ENCODE measurements around the gene TPO. TPM values are rescaled to one million over a fixed set of nuclear protein-coding genes. Genes with fewer than 3 reads are reported as not detected.

Gene TPO
- total RNA-seq, 1 experiment from 2014 or later = not detected

GRCh38 chr2:1455466-1455865 is 42.2 kb downstream of the TPO start:
- Histone ChIP-seq H3K27ac (no peak overlapping the region), H2AFZ (no peak overlapping the region), H3K4me2 (no peak overlapping the region), H3K27me3 (ENCODE audit: insufficient read depth, low read depth) (peaks cover 56% of the 10 kb centered on the region), H3K4me3 (no peak overlapping the region), H3K9me2 (ENCODE audit: insufficient read depth) (no peaks in the 10 kb centered on the region), H3K4me1 (replicated peaks; ENCODE audit: insufficient read depth) (no peaks in the 10 kb centered on the region), H4K20me1 (ENCODE audit: insufficient read depth) (no peaks in the 10 kb centered on the region; the same call in 1 of the 2 replicates), H3F3A (ENCODE audit: insufficient read depth, low read depth) (no peaks in the 10 kb centered on the region), H3K36me3 (ENCODE audit: low read depth) (no peaks in the 10 kb centered on the region), H3K79me2 (ENCODE audit: low read depth) (no peaks in the 10 kb centered on the region), H3K9me3 (ENCODE audit: insufficient read depth, low read depth) (no peaks in the 10 kb centered on the region)
- TF ChIP-seq CTCF (conservative IDR thresholded peaks at IDR 0.05) (no peak), EZH2 (IDR thresholded peaks at IDR 0.05; ENCODE audit: low read depth) (no peak)
- no peak for DNase-seq
- POLR2A ChIA-PET (ENCODE audit: unreplicated experiment) = no interaction called here
- intact Hi-C loops (cut with micrococcal nuclease; ENCODE audit: unreplicated experiment) = no loop called here
- CTCF ChIA-PET = no interaction called here
- BruUV-seq (replicated peaks) = no TSS peak

- no peaks in the 10 kb centered on the region for H3K36me3 ChIP-seq (ENCODE audit: low read depth)
- no peaks in the 10 kb centered on the region for H3K79me2 ChIP-seq (ENCODE audit: low read depth)
- TF ChIP-seq EZH2 (IDR thresholded peaks at IDR 0.05; ENCODE audit: low read depth) (no peak), CTCF (conservative IDR thresholded peaks at IDR 0.05) (no peak)
- no peaks in the 10 kb centered on the region for H3K4me1 ChIP-seq (replicated peaks; ENCODE audit: insufficient read depth)
- H3K4me3 ChIP-seq = no peak overlapping the region
- no peak overlapping the region for H2AFZ ChIP-seq
- CTCF ChIA-PET = no interaction called here
- H3F3A ChIP-seq (ENCODE audit: insufficient read depth, low read depth) = no peaks in the 10 kb centered on the region
- H3K27ac ChIP-seq = no peak overlapping the region
- intact Hi-C loops (cut with micrococcal nuclease; ENCODE audit: unreplicated experiment) = no loop called here
- no peak overlapping the region for H3K4me2 ChIP-seq
- H3K9me2 ChIP-seq (ENCODE audit: insufficient read depth) = no peaks in the 10 kb centered on the region
- no peak for DNase-seq
- no peaks in the 10 kb centered on the region for H3K9me3 ChIP-seq (ENCODE audit: insufficient read depth, low read depth)
- no peaks in the 10 kb centered on the region; the same call in 1 of the 2 replicates for H4K20me1 ChIP-seq (ENCODE audit: insufficient read depth)
- POLR2A ChIA-PET (ENCODE audit: unreplicated experiment) = no interaction called here
- peaks cover 58% of the 10 kb centered on the region for H3K27me3 ChIP-seq (ENCODE audit: insufficient read depth, low read depth)
- no TSS peak for BruUV-seq (replicated peaks)
These were observed 45.2 kb downstream of the TPO start for GRCh38 chr2:1458432-1458831.

GRCh38 chr2:1459727-1460126 is 46.5 kb downstream of the TPO start:
- TF ChIP-seq EZH2 (IDR thresholded peaks at IDR 0.05; ENCODE audit: low read depth) (no peak), CTCF (conservative IDR thresholded peaks at IDR 0.05) (no peak)
- CTCF ChIA-PET = no interaction called here
- POLR2A ChIA-PET (ENCODE audit: unreplicated experiment) = no interaction called here

More at GRCh38 chr2:1459727-1460126, 46.5 kb downstream of the TPO start:
- H3K4me1 ChIP-seq (replicated peaks; ENCODE audit: insufficient read depth) = no peaks in the 10 kb centered on the region
- H3K9me2 ChIP-seq (ENCODE audit: insufficient read depth) = no peaks in the 10 kb centered on the region
- H3K4me3 ChIP-seq = no peak overlapping the region
- H3K9me3 ChIP-seq (ENCODE audit: insufficient read depth, low read depth) = 0 out of 2 replicates have a peak, but pooled peaks cover 4% of the 10 kb centered on the region
- H2AFZ ChIP-seq = no peak overlapping the region
- H3F3A ChIP-seq (ENCODE audit: insufficient read depth, low read depth) = no peaks in the 10 kb centered on the region
- H3K79me2 ChIP-seq (ENCODE audit: low read depth) = no peaks in the 10 kb centered on the region
- intact Hi-C loops (cut with micrococcal nuclease; ENCODE audit: unreplicated experiment) = no loop called here
- peaks cover 56% of the 10 kb centered on the region for H3K27me3 ChIP-seq (ENCODE audit: insufficient read depth, low read depth)
- no peak overlapping the region for H3K27ac ChIP-seq
- DNase-seq = no peak
- H4K20me1 ChIP-seq (ENCODE audit: insufficient read depth) = no peaks in the 10 kb centered on the region; the same call in 1 of the 2 replicates
- H3K36me3 ChIP-seq (ENCODE audit: low read depth) = no peaks in the 10 kb centered on the region
- no TSS peak for BruUV-seq (replicated peaks)
- H3K4me2 ChIP-seq = no peak overlapping the region
